ENCODE data around the gene PPP1R1B. TPM values are rescaled to one million over a fixed set of nuclear protein-coding genes. Genes with fewer than 3 reads are reported as not detected.

Gene PPP1R1B
- total RNA-seq, 120 experiments from 2014 or later: 65.3 to 449 (median 214) TPM

Other genes starting within 250 kb of the PPP1R1B start
- 10 to 100 TPM; 31.2 to 70.6 (median 49.0) TPM for gene FBXL20, start 225.3 kb upstream of the PPP1R1B start, total RNA-seq
- gene MED1, start 175.7 kb upstream of the PPP1R1B start, total RNA-seq: 10 to 100 TPM; 19.1 to 29.7 (median 24.8) TPM
- 10 to 100 TPM; 39.8 to 91.0 (median 63.5) TPM for gene CDK12, start 165.5 kb upstream of the PPP1R1B start, total RNA-seq
- gene NEUROD2, start 19.0 kb upstream of the PPP1R1B start, total RNA-seq: 10 to 100 TPM; 10.6 to 60.3 (median 39.0) TPM
- 100 to 1,000 TPM in 9 of 120 experiments, 10 to 100 TPM in 111; 45.7 to 129 (median 71.4) TPM for gene STARD3, start 10.2 kb downstream of the PPP1R1B start, total RNA-seq
- 10 to 100 TPM in 8 of 120 experiments, 1 to 10 TPM in 112; 1.6 to 14.9 (median 4.8) TPM for gene TCAP, start 38.4 kb downstream of the PPP1R1B start, total RNA-seq
- gene PNMT, start 41.5 kb downstream of the PPP1R1B start, total RNA-seq: 10 to 100 TPM in 15 of 120 experiments, 1 to 10 TPM in 105; 1.4 to 15.3 (median 6.7) TPM
- gene PGAP3, start 61.1 kb downstream of the PPP1R1B start, total RNA-seq: 10 to 100 TPM; 14.2 to 41.1 (median 27.6) TPM
- gene ERBB2, start 73.1 kb downstream of the PPP1R1B start, total RNA-seq: 10 to 100 TPM in 110 of 120 experiments, 1 to 10 TPM in 10; 7.9 to 41.1 (median 16.5) TPM
- gene MIEN1, start 103.6 kb downstream of the PPP1R1B start, total RNA-seq: 10 to 100 TPM; 37.4 to 67.6 (median 52.1) TPM
- gene GRB7, start 111.0 kb downstream of the PPP1R1B start, total RNA-seq: 1 to 10 TPM in 99 of 120 experiments, under 1 TPM in 20, not detected in 1; 0.31 to 8.2 (median 1.8) TPM
- gene IKZF3, start 237.4 kb downstream of the PPP1R1B start, total RNA-seq: 1 to 10 TPM in 85 of 120 experiments, under 1 TPM in 35; 0.35 to 5.2 (median 1.4) TPM
- gene ZPBP2, start 241.2 kb downstream of the PPP1R1B start, total RNA-seq: not detected